Measurements from ENCODE around the gene APCDD1L. TPM values are rescaled to one million over a fixed set of nuclear protein-coding genes. Genes with fewer than 3 reads are reported as not detected.

The APCDD1L gene
- total RNA-seq, 4 donors from 2014 or later: 0.07 to 0.22 TPM; not detected in 2

DNA sequence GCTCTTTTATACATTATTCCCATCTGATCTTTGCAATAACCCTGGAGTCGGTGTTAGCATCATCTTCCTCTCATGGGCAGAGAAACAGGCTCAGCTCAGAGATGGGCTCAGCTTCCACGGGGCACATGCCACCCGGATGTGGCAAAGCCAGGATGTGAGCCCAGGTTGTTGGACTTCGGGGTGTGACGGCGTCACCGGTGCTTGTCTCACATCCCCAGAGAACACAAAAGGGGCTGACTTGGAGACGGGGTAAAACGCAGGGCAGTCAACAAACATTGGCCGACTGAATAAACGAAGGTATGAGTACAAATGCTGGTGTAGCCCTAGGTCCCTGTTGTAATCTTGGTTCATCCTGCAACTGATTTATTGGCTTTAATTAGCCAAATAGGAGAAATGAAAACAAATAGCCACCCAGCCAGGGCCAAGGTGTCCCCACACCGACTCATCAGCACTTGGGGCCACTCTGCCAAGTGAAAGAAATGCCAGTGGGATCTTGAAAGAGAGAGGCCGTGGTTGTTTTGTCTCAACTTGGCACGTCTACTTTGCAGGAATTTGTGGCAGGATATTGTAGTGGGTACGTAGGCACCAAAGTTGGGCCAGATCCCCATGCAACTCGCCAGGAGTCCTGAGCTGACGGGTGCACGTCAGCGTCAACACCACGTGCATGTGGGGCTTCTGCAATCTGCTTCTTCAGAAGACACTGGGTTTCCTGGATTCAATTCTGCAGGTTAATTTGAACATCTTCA is 42.8 kb downstream of the APCDD1L start:
- in situ Hi-C loops (cut with MboI; ENCODE audit: low sequenced_read_pairs in 4 of 4) (no loop called here), intact Hi-C loops (cut with DNase I; ENCODE audit: low total_unique reads) (no loop called here)
- DNase-seq: no peak
- H3K27ac ChIP-seq: no peak overlapping the region
- H3K36me3 ChIP-seq: no peaks in the 10 kb centered on the region
- H3K9me3 ChIP-seq: no peaks in the 10 kb centered on the region
- H3K27me3 ChIP-seq: no peaks in the 10 kb centered on the region
- no peak for ATAC-seq
- H3K4me1 ChIP-seq: no peaks in the 10 kb centered on the region
- TF ChIP-seq CTCF (IDR thresholded peaks at IDR 0.05 in 4 of 5, conservative IDR thresholded peaks at IDR 0.05 in 1 of 5) (no peak), POLR2A (IDR thresholded peaks at IDR 0.05) (no peak)
- H3K4me3 ChIP-seq: no peak overlapping the region

- Histone ChIP-seq H3K9me3 (no peaks in the 10 kb centered on the region), H3K27me3 (no peaks in the 10 kb centered on the region), H3K4me1 (no peaks in the 10 kb centered on the region), H3K4me3 (no peak overlapping the region), H3K36me3 (no peaks in the 10 kb centered on the region), H3K27ac (no peak overlapping the region)
- intact Hi-C loops (cut with DNase I; ENCODE audit: low total_unique reads) (no loop called here), in situ Hi-C loops (cut with MboI; ENCODE audit: low sequenced_read_pairs in 4 of 4) (no loop called here)
- TF ChIP-seq CTCF (IDR thresholded peaks at IDR 0.05 in 4 of 5, conservative IDR thresholded peaks at IDR 0.05 in 1 of 5) (no peak), POLR2A (IDR thresholded peaks at IDR 0.05) (no peak)
- peak; percentile 17 to 41 for DNase-seq
- ATAC-seq: peak; percentile 58 to 81
Measured at GRCh38 chr20:58471193-58472164, 43.7 kb downstream of the APCDD1L start.

DNA sequence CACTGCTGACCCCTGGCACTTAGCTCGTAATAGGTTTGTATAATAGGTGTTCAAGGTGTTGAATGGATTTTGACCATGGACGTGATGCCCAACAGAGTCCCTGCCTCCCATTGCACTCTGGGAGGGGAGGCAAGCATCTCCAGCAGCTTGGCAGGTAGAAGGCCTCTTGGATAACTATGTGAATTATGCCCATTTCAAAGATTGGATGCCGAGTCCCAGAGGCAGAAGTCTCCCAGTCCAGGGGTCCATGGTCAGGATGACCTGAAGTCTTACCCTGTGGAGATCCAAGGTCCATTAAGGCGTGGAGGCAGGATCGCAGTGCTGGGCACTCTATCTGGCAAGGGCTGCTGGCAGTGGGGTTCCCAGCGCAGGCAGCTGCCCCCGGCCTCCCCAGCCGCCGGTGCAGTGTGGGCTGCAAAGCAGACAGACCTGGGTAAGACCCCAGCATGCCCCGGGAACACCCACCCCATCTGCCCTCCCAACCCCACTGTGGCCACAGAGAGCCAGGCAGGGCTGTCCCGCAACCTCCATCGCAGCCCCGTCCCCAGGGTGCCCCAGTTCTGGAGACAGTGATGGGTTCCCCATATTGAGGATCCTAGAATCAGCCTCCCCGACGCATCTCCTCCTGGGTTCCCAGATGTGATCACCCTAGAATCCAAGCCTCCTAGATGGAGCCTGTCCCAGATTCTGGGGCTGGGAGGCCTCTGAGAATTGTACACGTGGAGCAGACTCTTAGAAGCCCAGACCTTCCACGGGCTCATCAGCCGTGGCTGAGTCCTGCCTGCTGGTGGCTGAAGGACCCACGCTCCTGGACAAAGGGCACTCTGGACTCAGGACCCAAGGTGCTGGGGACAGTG is 44.6 kb downstream of the APCDD1L start:
- Histone ChIP-seq H3K4me3 (no peak overlapping the region), H3K36me3 (no peaks in the 10 kb centered on the region), H3K4me1 (no peaks in the 10 kb centered on the region), H3K27me3 (no peaks in the 10 kb centered on the region), H3K27ac (no peak overlapping the region), H3K9me3 (no peaks in the 10 kb centered on the region)
- no peak for TF ChIP-seq POLR2A (IDR thresholded peaks at IDR 0.05)
- TF ChIP-seq CTCF (IDR thresholded peaks at IDR 0.05 in 4 of 5, conservative IDR thresholded peaks at IDR 0.05 in 1 of 5): no peak
- intact Hi-C loops (cut with DNase I; ENCODE audit: low total_unique reads): no loop called here
- no peak for ATAC-seq
- DNase-seq: no peak
- in situ Hi-C loops (cut with MboI; ENCODE audit: low sequenced_read_pairs in 4 of 4): no loop called here

- no peak for TF ChIP-seq CTCF (IDR thresholded peaks at IDR 0.05 in 4 of 5, conservative IDR thresholded peaks at IDR 0.05 in 1 of 5)
- TF ChIP-seq POLR2A (IDR thresholded peaks at IDR 0.05): no peak
- Histone ChIP-seq H3K27me3 (no peaks in the 10 kb centered on the region), H3K36me3 (no peaks in the 10 kb centered on the region), H3K27ac (no peak overlapping the region), H3K4me3 (no peak overlapping the region), H3K9me3 (no peaks in the 10 kb centered on the region), H3K4me1 (no peaks in the 10 kb centered on the region)
- intact Hi-C loops (cut with DNase I; ENCODE audit: low total_unique reads): no loop called here
- in situ Hi-C loops (cut with MboI; ENCODE audit: low sequenced_read_pairs in 4 of 4): no loop called here
- ATAC-seq (no peak), DNase-seq (no peak)
Measured at GRCh38 chr20:58469616-58470015, 45.6 kb downstream of the APCDD1L start.

Measured in gastrocnemius medialis (tissue), 4 donors.